Activated CD8-positive, alpha-beta memory T cell treated with anti-CD3 and anti-CD28 coated beads, Interleukin-2, amount 50 U/mL, for 48 hours (primary cell): ENCODE data around the gene ACVR1.
"Not testable (repeated sequence)": the region's sequence is repeated elsewhere in the genome, so short reads cannot be mapped to it uniquely, and the experiment has no call there.

ENCODE experiments used
- DNase-seq: peaks from one replicate; pipeline ENCODE4 v3.0.0-alpha.2; 2020

Gene ACVR1

GRCh38 chr2:157787364-157787938, 88.7 kb downstream of the ACVR1 start:
- DNase-seq = no peak

- no peak for DNase-seq
Measured at GRCh38 chr2:157786663-157787363, 89.3 kb downstream of the ACVR1 start.

GRCh38 chr2:157785866-157786662, 90.1 kb downstream of the ACVR1 start:
- DNase-seq = no peak

- DNase-seq = no peak
Measured at GRCh38 chr2:157785200-157785599, 90.9 kb downstream of the ACVR1 start.

DNA sequence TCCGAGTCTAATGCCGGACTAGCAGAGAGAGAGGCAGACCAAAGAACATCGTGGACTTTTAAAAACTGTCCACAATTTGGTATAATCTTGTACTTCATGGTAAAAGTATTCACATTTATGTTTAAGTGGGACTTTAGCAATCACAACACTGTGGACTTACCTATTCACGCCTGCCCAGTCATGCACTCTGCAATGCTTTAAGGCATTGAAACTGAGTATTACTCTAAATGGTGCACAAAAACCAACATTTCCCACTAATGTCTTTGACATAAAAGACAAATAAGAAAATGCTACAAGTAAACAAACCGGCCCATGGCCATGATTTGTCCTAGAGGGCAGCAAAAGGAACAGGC, 91.3 kb downstream of the ACVR1 start:
- DNase-seq = no peak

DNA sequence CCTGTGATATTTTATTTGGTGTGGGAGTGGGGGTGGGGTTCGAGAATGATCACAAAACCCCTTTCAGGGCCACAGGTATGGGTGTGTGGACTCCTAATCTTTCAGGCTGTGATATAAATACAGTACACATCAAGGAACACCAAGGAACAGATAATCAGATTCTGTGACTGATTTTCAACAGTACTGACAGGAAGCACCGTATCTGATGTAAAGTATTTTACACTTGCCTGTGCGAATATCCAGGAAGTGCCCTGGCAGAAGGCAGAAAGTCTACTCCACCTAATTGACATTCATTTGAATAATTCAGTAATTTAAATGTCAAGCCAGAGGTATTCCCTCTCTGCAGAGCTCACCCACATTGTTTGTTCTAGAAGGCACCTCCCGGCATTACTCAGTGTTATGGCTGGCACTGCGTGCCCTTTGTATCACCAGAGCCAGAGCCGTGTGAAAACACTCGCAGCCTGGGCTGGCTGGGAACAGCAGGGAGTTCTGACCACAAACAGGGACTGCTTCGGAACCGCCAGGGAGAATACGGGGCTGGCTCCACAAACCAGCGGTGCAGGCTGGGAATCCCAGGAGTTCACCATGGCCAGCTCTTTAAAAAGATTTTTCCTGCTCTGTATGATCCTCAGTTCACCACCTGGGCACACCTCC, 91.8 kb downstream of the ACVR1 start:
- no peak for DNase-seq

GRCh38 chr2:157783245-157783644, 92.9 kb downstream of the ACVR1 start:
- no peak for DNase-seq

DNA sequence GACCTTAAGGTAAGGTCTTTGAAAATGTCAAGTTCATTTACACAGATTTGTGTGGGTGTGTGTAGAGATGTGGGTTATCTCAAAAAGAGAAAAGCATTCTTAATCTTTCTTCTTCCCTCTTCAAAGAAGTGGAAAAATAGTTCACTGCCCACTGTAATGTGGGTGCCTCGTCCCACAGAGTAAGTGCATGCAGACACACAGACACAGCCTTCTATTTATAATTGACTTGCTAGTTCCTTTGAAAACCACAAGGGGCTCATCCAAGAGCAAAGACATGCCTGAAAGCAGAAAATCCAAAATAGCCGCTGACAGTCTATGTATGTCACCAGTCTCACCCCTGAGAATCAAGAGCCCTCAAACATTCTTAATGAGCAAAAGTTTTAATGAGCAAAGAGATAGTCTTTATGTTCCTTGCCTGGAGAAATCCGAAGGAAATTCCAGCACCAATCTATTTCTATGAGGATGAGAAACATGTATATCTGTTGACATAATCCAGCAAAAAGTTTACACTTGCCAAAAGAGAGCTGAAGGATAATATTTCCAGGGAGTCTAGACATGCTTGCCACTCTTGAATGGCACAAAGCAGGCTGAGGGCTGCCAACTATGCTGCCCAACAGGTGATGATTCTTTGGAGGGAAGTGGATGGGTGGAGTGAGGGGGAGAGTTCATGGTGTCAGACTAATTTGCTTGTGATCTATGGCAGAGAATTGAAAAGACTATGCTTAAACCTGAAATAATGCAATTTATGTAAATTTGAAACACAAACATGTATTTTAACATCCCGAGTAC, 93.9 kb downstream of the ACVR1 start:
- no peak for DNase-seq

- DNase-seq = no peak
Measured at GRCh38 chr2:157780211-157780610, 95.9 kb downstream of the ACVR1 start.

GRCh38 chr2:157779794-157780193, 96.3 kb downstream of the ACVR1 start:
- no peak for DNase-seq

DNA sequence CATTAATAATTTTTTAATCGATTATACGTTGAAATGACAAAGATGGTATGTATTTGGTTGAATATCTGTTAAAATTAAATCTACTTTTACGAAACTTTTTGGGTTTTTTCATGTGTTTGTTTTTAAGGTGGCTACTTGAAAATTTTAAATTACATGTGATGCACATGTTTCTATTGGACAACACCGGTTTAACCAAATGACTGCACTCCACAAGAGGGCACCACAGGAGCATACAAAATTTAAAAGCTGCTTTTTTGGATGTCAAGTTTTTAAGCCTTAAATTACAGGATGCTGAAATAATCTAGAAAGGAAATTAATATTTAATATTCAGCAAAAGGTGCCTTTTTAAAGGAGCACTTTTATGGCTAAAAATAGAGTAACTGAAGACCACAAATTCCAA, 98.7 kb downstream of the ACVR1 start:
- DNase-seq = no peak

DNA sequence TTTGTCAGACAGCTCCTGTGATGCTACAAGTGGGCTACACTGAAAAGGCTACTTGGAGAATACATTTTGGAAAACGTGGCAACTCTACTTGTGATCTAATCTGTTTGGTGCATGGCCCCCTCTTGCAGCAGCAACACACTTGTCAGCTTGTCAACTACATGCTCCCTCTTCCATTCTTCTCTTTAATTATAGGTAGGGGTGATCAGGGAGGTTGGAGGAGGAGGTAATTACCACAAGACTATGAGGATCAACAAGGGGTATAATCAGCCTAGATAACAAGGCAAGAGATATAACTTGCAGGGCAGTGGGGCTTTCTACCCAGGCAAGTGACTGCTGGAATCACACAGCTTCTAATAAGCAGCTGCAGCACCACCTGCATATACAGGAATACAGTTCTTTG, 104.9 kb downstream of the ACVR1 start:
- DNase-seq = no peak

GRCh38 chr2:157769856-157770255, 106.3 kb downstream of the ACVR1 start:
- DNase-seq = no peak

DNA sequence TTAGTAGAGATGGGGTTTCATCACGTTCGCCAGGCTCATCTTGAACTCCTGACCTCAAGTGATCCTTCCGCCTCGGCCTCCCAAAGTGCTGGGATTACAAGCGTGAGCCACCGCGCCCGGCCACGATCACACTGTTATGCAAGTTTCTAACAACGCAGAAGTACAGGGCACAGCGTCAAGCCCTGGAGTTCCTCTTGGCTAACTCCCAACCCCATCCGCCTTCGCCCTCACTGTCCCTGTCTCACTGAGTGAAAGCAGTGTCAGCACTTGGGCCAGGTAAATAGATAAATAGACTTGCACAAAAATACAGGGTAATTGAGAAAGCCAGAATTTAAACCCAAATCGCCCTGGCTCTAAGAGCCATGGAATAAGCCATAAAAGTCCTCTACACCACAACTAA, 111.7 kb downstream of the ACVR1 start:
- no peak for DNase-seq

DNA sequence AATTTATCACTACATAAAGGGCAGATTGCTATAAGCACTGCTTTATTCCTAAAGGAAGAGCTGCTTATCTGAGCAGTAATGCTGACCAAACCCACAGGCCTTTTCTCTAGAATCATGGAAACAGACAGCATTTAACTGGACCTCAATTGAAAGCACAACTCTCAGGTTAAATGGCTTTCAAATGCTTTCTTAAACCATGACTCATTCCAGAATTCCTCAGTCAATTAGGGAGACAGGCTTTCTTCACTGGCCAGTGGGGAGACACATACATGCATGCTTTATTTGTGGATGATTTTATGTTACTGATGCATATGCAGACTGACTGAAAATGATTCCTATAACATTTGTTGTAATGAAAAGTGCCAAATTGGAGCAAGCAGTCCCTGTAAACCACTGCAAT, 114.6 kb downstream of the ACVR1 start:
- DNase-seq = no peak

DNA sequence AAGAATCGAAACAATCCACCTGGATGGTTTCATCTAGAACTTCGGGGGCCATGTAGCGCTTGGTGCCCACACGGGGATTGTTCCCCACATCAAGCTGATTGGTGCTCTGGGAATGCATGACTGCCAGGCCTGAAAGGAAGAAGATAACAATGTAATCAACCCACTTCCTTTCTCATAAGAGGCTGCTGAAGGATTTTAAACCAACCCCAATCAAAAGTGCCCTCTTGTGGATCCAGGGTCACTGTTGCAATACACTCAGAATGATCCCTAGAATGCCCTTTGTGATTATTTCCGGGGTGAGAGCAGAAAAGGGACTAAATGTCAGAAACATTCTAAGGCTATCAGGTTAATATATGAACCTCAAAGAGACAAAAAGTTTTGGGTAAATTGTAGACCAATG, 115.2 kb downstream of the ACVR1 start:
- no peak for DNase-seq

DNA sequence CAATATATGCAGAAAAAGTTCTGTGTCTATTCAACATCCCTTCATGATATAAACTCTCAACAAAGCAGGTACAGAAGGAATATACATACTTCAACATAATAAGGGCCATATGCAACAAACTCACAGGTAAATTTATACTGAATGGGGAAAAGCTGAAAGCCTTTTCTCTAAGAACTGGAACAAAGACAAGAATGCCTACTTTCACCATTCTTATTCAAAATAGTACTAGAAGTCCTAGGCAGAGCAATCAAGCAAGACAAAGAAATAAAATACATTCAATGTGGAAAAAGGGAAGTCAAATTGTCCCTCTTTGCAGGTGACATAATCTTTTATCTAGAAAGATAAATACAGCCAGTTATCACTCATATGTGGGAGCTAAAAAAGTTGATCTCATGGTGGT, 116.3 kb downstream of the ACVR1 start:
- no peak for DNase-seq

DNA sequence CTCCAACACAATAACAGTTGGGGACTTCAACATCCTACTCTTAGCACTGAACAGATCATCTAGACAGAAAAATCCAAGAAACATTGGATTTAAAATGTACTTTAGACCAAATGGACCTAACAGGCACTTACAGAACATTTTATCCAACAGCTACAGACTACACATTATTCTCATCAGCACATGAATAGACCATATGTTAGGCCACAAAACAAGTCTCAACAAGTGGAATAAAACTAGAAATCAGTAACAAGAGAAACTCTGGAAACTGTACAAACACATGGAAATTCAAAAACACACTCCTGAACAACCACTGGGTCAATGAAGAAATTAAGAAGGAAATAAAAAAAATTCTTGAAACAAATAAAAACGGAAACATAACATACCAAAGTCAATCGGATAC, 117.5 kb downstream of the ACVR1 start:
- no peak for DNase-seq

- no peak for DNase-seq
Measured at GRCh38 chr2:157757500-157757899, 118.6 kb downstream of the ACVR1 start.

- not testable (repeated sequence) for DNase-seq
Measured at GRCh38 chr2:157756447-157756846, 119.7 kb downstream of the ACVR1 start.

DNA sequence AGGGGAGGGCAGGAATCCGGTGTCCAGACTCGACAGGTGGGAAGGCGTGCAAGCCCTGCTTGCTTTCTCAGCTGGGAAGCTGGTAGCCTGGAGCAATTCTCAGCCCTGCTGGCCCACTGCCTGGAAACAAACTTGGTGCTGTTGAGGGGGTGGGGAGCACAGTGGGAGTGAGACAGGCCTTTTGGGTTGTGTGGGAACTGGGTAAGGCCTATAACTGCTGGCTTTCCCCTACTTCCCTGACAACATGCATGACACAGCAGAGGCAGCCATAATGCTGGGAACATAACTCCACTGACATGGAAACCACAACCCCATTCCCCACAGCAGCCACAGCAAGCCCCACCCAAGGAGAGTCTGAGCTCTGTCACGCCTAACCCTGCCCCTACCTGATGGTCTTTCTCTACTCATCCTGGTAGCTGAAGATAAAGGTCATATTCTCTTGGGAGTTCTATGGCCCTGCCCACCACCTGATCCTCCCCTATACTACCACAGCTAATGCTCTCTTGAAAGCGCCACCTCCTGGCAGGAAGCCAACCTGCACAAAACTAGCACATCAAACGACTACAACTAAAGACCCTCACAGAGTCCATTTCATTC, 124.6 kb downstream of the ACVR1 start:
- no peak for DNase-seq

- no peak for DNase-seq
Measured at GRCh38 chr2:157749684-157750083, 126.4 kb downstream of the ACVR1 start.
